HepG2 (cell line): ENCODE data around the gene FER1L5. TPM values are rescaled to one million over a fixed set of nuclear protein-coding genes. Genes with fewer than 3 reads are reported as not detected.

ENCODE experiments used
- ARID4A ChIP-seq: sonication (generic); formaldehyde crosslinking; IDR thresholded peaks from 2 replicates; pipeline ENCODE4 v1.5.0; 2020; ENCODE audit warnings: mild to moderate bottlenecking, missing genetic modification reagents, borderline replicate concordance
- CAMTA2 ChIP-seq: sonication (generic); formaldehyde crosslinking; IDR thresholded peaks from 2 replicates; pipeline ENCODE4 v1.4.0; 2020; ENCODE audit warnings: mild to moderate bottlenecking, missing genetic modification reagents, borderline replicate concordance
- FOXO1 ChIP-seq: sonication (generic); formaldehyde crosslinking; IDR thresholded peaks from 2 replicates; pipeline ENCODE4 v1.4.0; 2020; ENCODE audit warnings: missing genetic modification reagents
- KDM3A ChIP-seq: IDR thresholded peaks from 2 replicates; pipeline ENCODE4 v1.6.1; 2018; ENCODE audit warnings: low read depth, missing compliant biosample characterization
- NCOA2 ChIP-seq: sonication (generic); formaldehyde crosslinking; IDR thresholded peaks from 2 replicates; pipeline ENCODE4 v1.8.0; 2022; ENCODE audit warnings: inconsistent platforms
- TFAP4 ChIP-seq: sonication (generic); IDR thresholded peaks from 2 replicates; pipeline ENCODE4 v1.6.1; 2016; ENCODE audit warnings: low read depth, borderline replicate concordance
- THRA ChIP-seq: sonication (generic); formaldehyde crosslinking; IDR thresholded peaks from 2 replicates; pipeline ENCODE4 v1.4.0; 2020; ENCODE audit warnings: missing genetic modification reagents, borderline replicate concordance
- ZFP36L1 ChIP-seq: sonication (generic); formaldehyde crosslinking; IDR thresholded peaks from 2 replicates; pipeline ENCODE4 v1.8.0; 2022; ENCODE audit warnings: mild to moderate bottlenecking, missing genetic modification reagents, moderate library complexity
- ZFP91 ChIP-seq: sonication (generic); formaldehyde crosslinking; IDR thresholded peaks from 2 replicates; pipeline ENCODE4 v1.9.0; 2022; ENCODE audit warnings: missing genetic modification reagents, mild to moderate bottlenecking, borderline replicate concordance
- ZKSCAN1 ChIP-seq: fragments of 150-350 bp; IDR thresholded peaks from 2 replicates; pipeline ENCODE4 v1.6.1; 2014; ENCODE audit warnings: low read length
- ZNF142 ChIP-seq: sonication (generic); formaldehyde crosslinking; IDR thresholded peaks from 2 replicates; pipeline ENCODE4 v1.4.0; 2020; ENCODE audit warnings: missing genetic modification reagents
- ZNF331 ChIP-seq: sonication (generic); formaldehyde crosslinking; IDR thresholded peaks from 2 replicates; pipeline ENCODE4 v1.4.0; 2020; ENCODE audit warnings: missing genetic modification reagents
- ZNF510 ChIP-seq: sonication (generic); formaldehyde crosslinking; IDR thresholded peaks from 2 replicates; pipeline ENCODE4 v1.4.0; 2020; ENCODE audit warnings: low read depth, mild to moderate bottlenecking, missing genetic modification reagents
- polyA plus RNA-seq, 8 experiments: library from polyadenylated mRNA; depleted of rRNA in 3 of 8; stranded (reverse) in 7 of 8; unstranded in 1 of 8; fragments of >200 nt; fragmentation: Illumina TruSeq in 4 of 8; extraction: Trizol in 4 of 8; gene quantifications; 2 replicates each; pipeline versions ENCODE4 v1.2.1 to v1.2.3, GENCODE V29; 2011 to 2016; ENCODE audit warnings: low read depth in 4 of 8, missing spikeins in 1 of 8, mixed read lengths in 1 of 8; ENCODE audit not compliant: insufficient read depth in 1 of 8
- total RNA-seq, 5 experiments: library from RNA; depleted of rRNA; stranded (reverse); fragments of >200 nt; fragmentation: Illumina TruSeq; extraction: Trizol; gene quantifications; 2 replicates each; pipeline ENCODE4 v1.2.3, GENCODE V29; 2016; ENCODE audit warnings: low read depth in 1 of 5

Gene FER1L5
- total and polyA plus RNA-seq, 2 of the 13 experiments (the other 11 are each of a cell fraction or from before 2014, with no cell fraction given), result 0.02 to 0.08 TPM

GRCh38 chr2:96683972-96684820, 41.6 kb downstream of the FER1L5 start (continued):
- TF ChIP-seq ARID4A (CRISPR knock-in tag) (peak; percentile 30; the same call in 1 of the 2 replicates), ZNF331 (0 out of 2 replicates have a peak, but pooled peaks have one; percentile 45), TFAP4 (peak; percentile 94), ZKSCAN1 (peak; percentile 25; the same call in 1 of the 2 replicates), ZFP91 (CRISPR knock-in tag) (peak; percentile 47; the same call in 1 of the 2 replicates), KDM3A (CRISPR knock-in tag) (0 out of 2 replicates have a peak, but pooled peaks have one; percentile 31), FOXO1 (CRISPR knock-in tag) (no peak), NCOA2 (peak; percentile 64), ZNF142 (CRISPR knock-in tag) (no peak), THRA (CRISPR knock-in tag) (0 out of 2 replicates have a peak, but pooled peaks have one; percentile 23), ZFP36L1 (CRISPR knock-in tag) (no peak), CAMTA2 (CRISPR knock-in tag) (no peak), ZNF510 (0 out of 2 replicates have a peak, but pooled peaks have one; percentile 47)
